K562 (cell line): ENCODE data around the gene ZNF598. TPM values are rescaled to one million over a fixed set of nuclear protein-coding genes. Genes with fewer than 3 reads are reported as not detected.

ENCODE experiments used
- ARNT ChIP-seq, 2 experiments: fragments of 450-650 bp; IDR thresholded peaks; 2 replicates each; pipeline ENCODE4 v1.6.1; 2016; ENCODE audit warnings: mild to moderate bottlenecking in 1 of 2
- ETV6 ChIP-seq, 3 experiments: fragments of 150-350 bp in 1 of 3; sonication (generic) in 1 of 3; formaldehyde crosslinking in 1 of 3; IDR thresholded peaks; 2 replicates each; pipeline versions ENCODE4 v1.6.1 to v1.8.0; 2014 to 2022; ENCODE audit warnings: borderline replicate concordance in 2 of 3, low read depth in 2 of 3, antibody characterized with exemption in 1 of 3, low read length in 1 of 3, mild to moderate bottlenecking in 1 of 3, missing genetic modification reagents in 1 of 3
- EZH2 ChIP-seq: IDR thresholded peaks from 2 replicates; pipeline ENCODE4 v1.6.1; 2012; ENCODE audit warnings: low read depth, mild to moderate bottlenecking, inconsistent platforms, low read length, borderline replicate concordance
- KAT7 ChIP-seq: sonication (generic); formaldehyde crosslinking; IDR thresholded peaks from 2 replicates; pipeline ENCODE4 v1.8.0; 2022; ENCODE audit warnings: missing genetic modification reagents, mild to moderate bottlenecking, borderline replicate concordance
- KLF1 ChIP-seq: fragments of 450-650 bp; IDR thresholded peaks from 2 replicates; pipeline ENCODE4 v1.6.1; 2016; ENCODE audit warnings: missing genetic modification characterization, missing compliant biosample characterization
- MAZ ChIP-seq, 2 experiments: fragments of 450-650 bp in 1 of 2; sonication (generic) in 1 of 2; formaldehyde crosslinking; IDR thresholded peaks in 1 of 2; conservative IDR thresholded peaks in 1 of 2; 2 replicates each; pipeline versions ENCODE4 v1.4.0 to v1.5.0; 2020; ENCODE audit warnings: mild to moderate bottlenecking in 1 of 2, missing genetic modification reagents in 1 of 2
- NFRKB ChIP-seq: fragments of 450-650 bp; IDR thresholded peaks from 2 replicates; pipeline ENCODE4 v1.6.1; 2016; ENCODE audit warnings: low read depth
- POLR3G ChIP-seq: IDR thresholded peaks from 2 replicates; pipeline ENCODE4 v1.6.1; 2011; ENCODE audit not compliant: insufficient read length, insufficient replicate concordance; ENCODE audit errors: extremely low read depth
- PTRF ChIP-seq: fragments of 450-650 bp; IDR thresholded peaks from 2 replicates; pipeline ENCODE4 v1.6.1; 2016; ENCODE audit warnings: mild to moderate bottlenecking, missing genetic modification characterization, missing compliant biosample characterization
- SNRNP70 ChIP-seq: fragments of 200-400 bp; formaldehyde crosslinking; optimal IDR thresholded peaks from 2 replicates; pipeline ENCODE3; 2017; ENCODE audit warnings: low read depth, low read length
- SREBF2 ChIP-seq: sonication (generic); formaldehyde crosslinking; IDR thresholded peaks from 2 replicates; pipeline ENCODE4 v1.4.0; 2020; ENCODE audit warnings: mild to moderate bottlenecking, missing genetic modification reagents
- ZNF232 ChIP-seq: sonication (generic); formaldehyde crosslinking; IDR thresholded peaks from 2 replicates; pipeline ENCODE4 v1.8.0; 2022; ENCODE audit warnings: mild to moderate bottlenecking, missing genetic modification reagents
- ZNF764 ChIP-seq: fragments of 250-450 bp; sonication (Bioruptor Pico); IDR thresholded peaks from 2 replicates; pipeline ENCODE4 v1.4.0; 2020; ENCODE audit warnings: low read depth, mild to moderate bottlenecking, moderate library complexity
- polyA plus RNA-seq, 8 experiments: library from polyadenylated mRNA; depleted of rRNA in 4 of 8; stranded (reverse) in 5 of 8; unstranded in 3 of 8; fragments of >200 nt; fragmentation: Nextera tagmentation in 2 of 8; fragmentation: Illumina TruSeq in 1 of 8; extraction: Ambion mirVana in 2 of 8; extraction: Trizol in 1 of 8; gene quantifications; 2 replicates each; pipeline versions ENCODE4 v1.2.1 to v1.2.3, GENCODE V29; 2011 to 2014; ENCODE audit warnings: inconsistent platforms in 1 of 8, missing spikeins in 1 of 8
- total RNA-seq, 7 experiments: library from RNA; depleted of rRNA in 6 of 7; stranded (reverse); fragments of >200 nt in 6 of 7; fragmentation: Illumina TruSeq in 2 of 7; extraction: Trizol in 2 of 7; gene quantifications; 2 replicates each; pipeline versions ENCODE4 v1.2.1 to v1.2.3, GENCODE V29; 2011 to 2021; ENCODE audit warnings: low replicate concordance in 1 of 7
- TF ChIP-seq, protein P1 (sequence below): sonication (generic); formaldehyde crosslinking; IDR thresholded peaks from 2 replicates; pipeline ENCODE4 v1.8.1; 2023; ENCODE audit warnings: mild to moderate bottlenecking, missing genetic modification reagents
- TF ChIP-seq, protein P2 (sequence below): sonication (generic); formaldehyde crosslinking; IDR thresholded peaks from 2 replicates; pipeline ENCODE4 v1.8.0; 2022; ENCODE audit warnings: mild to moderate bottlenecking, missing genetic modification reagents, borderline replicate concordance
- TF ChIP-seq, protein P3 (sequence below): fragments of 450-650 bp; IDR thresholded peaks from one replicate; pipeline ENCODE4 v1.6.1; 2018; ENCODE audit warnings: mild to moderate bottlenecking, moderate library complexity; ENCODE audit not compliant: partially characterized antibody
- TF ChIP-seq, protein P4 (sequence below), 2 experiments: IDR thresholded peaks; 2 replicates each; pipeline ENCODE4 v1.6.1; 2011; ENCODE audit warnings: borderline replicate concordance in 1 of 2, control low read depth in 1 of 2, low read depth in 1 of 2, low read length in 1 of 2, mild to moderate bottlenecking in 1 of 2, mixed read lengths in 1 of 2, moderate library complexity in 1 of 2; ENCODE audit not compliant: insufficient read depth in 1 of 2, insufficient read length in 1 of 2, poor library complexity in 1 of 2, severe bottlenecking in 1 of 2; ENCODE audit errors: extremely low read depth in 1 of 2

ZNF598 gene
- total and polyA plus RNA-seq, 9 of the 15 experiments (the other 6 are each of a cell fraction or from before 2014, with no cell fraction given), result 0.11 to 115 (median 29.6) TPM

DNA sequence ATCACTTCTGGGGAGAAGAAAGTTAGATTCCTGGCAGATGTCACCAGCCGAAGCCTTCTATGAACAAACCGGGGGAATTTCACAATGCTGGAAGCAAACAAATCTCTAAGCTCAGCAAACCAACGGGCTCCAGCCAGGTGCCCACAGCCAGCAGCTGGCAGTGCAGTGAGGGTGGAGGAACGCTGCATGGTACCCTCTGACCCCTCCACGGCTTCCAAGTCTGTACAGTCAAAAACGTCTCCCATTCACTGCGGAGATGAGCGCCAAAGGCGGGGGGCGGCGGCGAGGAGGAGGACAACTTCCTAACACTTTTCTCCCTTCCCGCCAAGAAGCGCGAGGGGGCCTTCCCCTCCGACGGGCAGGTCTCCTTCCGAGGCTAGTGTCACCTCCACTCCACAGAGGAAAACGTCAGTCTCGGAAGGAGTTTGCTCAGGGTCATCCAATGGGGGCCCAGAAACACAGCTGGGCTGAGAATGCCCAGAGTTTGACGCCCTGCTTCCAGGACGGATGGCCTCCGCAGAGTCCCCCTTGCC, 924 bp downstream of the ZNF598 start (continued):
- TF ChIP-seq EZH2, result no peak
- no peak for TF ChIP-seq ARNT (IDR thresholded peaks at IDR 0.05)
- TF ChIP-seq, protein P1, sequence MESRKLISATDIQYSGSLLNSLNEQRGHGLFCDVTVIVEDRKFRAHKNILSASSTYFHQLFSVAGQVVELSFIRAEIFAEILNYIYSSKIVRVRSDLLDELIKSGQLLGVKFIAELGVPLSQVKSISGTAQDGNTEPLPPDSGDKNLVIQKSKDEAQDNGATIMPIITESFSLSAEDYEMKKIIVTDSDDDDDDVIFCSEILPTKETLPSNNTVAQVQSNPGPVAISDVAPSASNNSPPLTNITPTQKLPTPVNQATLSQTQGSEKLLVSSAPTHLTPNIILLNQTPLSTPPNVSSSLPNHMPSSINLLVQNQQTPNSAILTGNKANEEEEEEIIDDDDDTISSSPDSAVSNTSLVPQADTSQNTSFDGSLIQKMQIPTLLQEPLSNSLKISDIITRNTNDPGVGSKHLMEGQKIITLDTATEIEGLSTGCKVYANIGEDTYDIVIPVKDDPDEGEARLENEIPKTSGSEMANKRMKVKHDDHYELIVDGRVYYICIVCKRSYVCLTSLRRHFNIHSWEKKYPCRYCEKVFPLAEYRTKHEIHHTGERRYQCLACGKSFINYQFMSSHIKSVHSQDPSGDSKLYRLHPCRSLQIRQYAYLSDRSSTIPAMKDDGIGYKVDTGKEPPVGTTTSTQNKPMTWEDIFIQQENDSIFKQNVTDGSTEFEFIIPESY (CRISPR knock-in tag), result 0 out of 2 replicates have a peak, but pooled peaks have one; percentile 10
- TF ChIP-seq ZNF232 (CRISPR knock-in tag), result 0 out of 2 replicates have a peak, but pooled peaks have one; percentile 26
- no peak for TF ChIP-seq KLF1
- TF ChIP-seq, protein P2, sequence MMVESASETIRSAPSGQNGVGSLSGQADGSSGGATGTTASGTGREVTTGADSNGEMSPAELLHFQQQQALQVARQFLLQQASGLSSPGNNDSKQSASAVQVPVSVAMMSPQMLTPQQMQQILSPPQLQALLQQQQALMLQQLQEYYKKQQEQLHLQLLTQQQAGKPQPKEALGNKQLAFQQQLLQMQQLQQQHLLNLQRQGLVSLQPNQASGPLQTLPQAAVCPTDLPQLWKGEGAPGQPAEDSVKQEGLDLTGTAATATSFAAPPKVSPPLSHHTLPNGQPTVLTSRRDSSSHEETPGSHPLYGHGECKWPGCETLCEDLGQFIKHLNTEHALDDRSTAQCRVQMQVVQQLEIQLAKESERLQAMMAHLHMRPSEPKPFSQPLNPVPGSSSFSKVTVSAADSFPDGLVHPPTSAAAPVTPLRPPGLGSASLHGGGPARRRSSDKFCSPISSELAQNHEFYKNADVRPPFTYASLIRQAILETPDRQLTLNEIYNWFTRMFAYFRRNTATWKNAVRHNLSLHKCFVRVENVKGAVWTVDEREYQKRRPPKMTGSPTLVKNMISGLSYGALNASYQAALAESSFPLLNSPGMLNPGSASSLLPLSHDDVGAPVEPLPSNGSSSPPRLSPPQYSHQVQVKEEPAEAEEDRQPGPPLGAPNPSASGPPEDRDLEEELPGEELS (CRISPR knock-in tag), result 0 out of 2 replicates have a peak, but pooled peaks have one; percentile 56
- TF ChIP-seq ZNF764 (CRISPR knock-in tag), result no peak
- TF ChIP-seq PTRF, result no peak
- TF ChIP-seq SREBF2 (CRISPR knock-in tag), result no peak
- TF ChIP-seq, protein P3, sequence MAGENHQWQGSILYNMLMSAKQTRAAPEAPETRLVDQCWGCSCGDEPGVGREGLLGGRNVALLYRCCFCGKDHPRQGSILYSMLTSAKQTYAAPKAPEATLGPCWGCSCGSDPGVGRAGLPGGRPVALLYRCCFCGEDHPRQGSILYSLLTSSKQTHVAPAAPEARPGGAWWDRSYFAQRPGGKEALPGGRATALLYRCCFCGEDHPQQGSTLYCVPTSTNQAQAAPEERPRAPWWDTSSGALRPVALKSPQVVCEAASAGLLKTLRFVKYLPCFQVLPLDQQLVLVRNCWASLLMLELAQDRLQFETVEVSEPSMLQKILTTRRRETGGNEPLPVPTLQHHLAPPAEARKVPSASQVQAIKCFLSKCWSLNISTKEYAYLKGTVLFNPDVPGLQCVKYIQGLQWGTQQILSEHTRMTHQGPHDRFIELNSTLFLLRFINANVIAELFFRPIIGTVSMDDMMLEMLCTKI, result no peak
- TF ChIP-seq POLR3G, result no peak
- peak; percentile 77; the same call in 1 of the 2 replicates for TF ChIP-seq KAT7 (CRISPR knock-in tag)
- TF ChIP-seq MAZ (CRISPR knock-in tag; conservative IDR thresholded peaks at IDR 0.05 in 1 of 2, IDR thresholded peaks at IDR 0.05 in 1 of 2), result peak in 1 of 2 experiments; percentile 49; a peak in 1 of 4 replicates
- no peak for TF ChIP-seq ETV6 (IDR thresholded peaks at IDR 0.05; ENCODE audit: borderline replicate concordance in 1 of 2, low read depth in 2 of 2, low read length in 1 of 2)
- no peak for TF ChIP-seq ETV6 (CRISPR knock-in tag; IDR thresholded peaks at IDR 0.05; ENCODE audit: borderline replicate concordance)
- TF ChIP-seq SNRNP70, result no peak
- TF ChIP-seq, protein P4, sequence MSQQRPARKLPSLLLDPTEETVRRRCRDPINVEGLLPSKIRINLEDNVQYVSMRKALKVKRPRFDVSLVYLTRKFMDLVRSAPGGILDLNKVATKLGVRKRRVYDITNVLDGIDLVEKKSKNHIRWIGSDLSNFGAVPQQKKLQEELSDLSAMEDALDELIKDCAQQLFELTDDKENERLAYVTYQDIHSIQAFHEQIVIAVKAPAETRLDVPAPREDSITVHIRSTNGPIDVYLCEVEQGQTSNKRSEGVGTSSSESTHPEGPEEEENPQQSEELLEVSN (IDR thresholded peaks at IDR 0.05; ENCODE audit: borderline replicate concordance in 1 of 2, extremely low read depth in 1 of 2, insufficient read depth in 1 of 2, insufficient read length in 1 of 2, low read depth in 1 of 2, low read length in 1 of 2, poor library complexity in 1 of 2, severe bottlenecking in 1 of 2), result peak; percentile 97 to 99
- no peak for TF ChIP-seq NFRKB
